ENCODE results near the gene CALML5.

Gene CALML5

DNA sequence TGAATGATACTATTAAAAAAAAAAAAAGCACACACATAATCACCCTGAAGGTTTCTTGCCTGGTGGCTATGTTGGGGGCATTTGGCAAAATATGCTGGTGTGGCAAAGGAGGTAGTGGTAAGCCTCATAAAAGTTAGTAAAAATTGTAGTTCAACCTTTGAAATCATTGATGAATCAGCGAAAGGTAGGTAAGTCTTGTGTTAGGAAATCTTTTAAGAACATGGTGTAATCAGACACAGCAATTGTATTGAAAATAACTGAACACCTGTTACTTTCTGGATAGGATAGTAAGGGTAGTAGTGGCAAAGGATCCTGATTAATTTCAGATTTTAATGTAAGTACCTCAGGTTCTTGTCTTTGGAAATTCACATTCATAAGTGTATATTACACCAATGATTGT, 40.9 kb downstream of the CALML5 start:
- no peak for DNase-seq (ENCODE audit: extremely low read depth, low read depth)
- TF ChIP-seq CTCF (IDR thresholded peaks at IDR 0.05; ENCODE audit: low read depth, low read length), result no peak

DNA sequence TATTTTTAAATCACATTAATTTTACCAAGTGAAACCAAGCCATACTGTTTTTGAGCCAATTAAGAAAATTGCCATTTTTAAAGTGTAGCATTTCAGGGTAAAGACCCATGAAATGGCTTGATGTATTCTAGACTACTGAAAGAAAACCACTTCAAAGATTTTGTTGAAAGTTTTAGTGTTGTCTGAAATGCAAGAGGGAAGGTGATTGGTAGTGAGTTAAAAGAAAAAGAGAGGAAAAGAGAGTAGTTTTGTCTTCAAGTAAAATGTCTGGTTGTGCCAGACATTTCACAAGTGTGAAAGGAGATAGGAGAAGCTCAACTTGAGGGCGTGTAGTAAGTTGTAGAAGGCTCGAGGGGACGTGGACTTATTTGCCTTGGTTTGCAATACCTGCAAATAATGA, 41.6 kb downstream of the CALML5 start:
- DNase-seq (ENCODE audit: extremely low read depth, low read depth), result no peak
- no peak for TF ChIP-seq CTCF (IDR thresholded peaks at IDR 0.05; ENCODE audit: low read depth, low read length)

- no peak for DNase-seq (ENCODE audit: extremely low read depth, low read depth)
- TF ChIP-seq CTCF (IDR thresholded peaks at IDR 0.05; ENCODE audit: low read depth, low read length), result no peak
Observed at GRCh38 chr10:5456563-5456962, 42.8 kb downstream of the CALML5 start.

GRCh38 chr10:5453749-5454489, 45.5 kb downstream of the CALML5 start:
- TF ChIP-seq CTCF (IDR thresholded peaks at IDR 0.05; ENCODE audit: low read depth, low read length), result no peak

DNA sequence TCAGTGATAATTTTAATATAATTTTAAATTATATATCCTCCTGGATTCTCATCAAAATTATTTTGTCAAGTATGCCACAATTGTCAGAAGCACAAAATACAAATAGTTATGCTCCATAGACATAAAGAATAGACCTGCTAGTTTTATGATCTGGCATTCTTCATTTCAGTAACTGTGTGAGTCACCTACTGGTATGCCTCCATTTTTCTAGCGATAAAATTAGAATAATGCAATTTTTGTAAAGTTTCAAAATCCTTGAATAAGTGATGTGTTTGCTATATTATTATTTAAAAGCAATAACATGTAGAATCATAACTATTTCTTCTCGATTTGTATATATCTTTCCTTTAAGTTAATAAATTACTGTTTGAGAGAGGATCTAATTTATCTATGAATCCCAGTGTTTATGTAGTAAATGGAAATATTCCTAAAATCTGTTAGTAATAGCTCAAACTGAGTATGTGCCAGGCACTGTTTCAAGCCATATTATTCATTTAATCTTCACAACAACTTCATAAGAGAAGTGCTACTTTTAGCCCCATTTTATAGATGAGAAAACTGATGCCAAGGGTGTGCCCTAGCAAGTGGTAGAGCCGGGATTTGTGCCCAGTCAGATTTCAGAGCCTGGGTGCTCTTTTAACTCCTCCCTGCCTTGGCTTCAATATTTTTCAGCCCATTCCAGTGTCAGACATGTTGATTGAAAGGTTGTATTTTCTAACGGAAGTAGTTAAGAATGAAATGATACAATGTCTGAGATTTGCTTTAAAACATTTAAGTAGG, 48.6 kb downstream of the CALML5 start:
- no peak for TF ChIP-seq CTCF (IDR thresholded peaks at IDR 0.05; ENCODE audit: low read depth, low read length)

More at GRCh38 chr10:5453749-5454489, 45.5 kb downstream of the CALML5 start:
- no peak for DNase-seq (ENCODE audit: extremely low read depth, low read depth)

GRCh38 chr10:5449823-5450222, 49.5 kb downstream of the CALML5 start:
- peak; percentile 7 for TF ChIP-seq CTCF (IDR thresholded peaks at IDR 0.05; ENCODE audit: low read depth, low read length)
- no peak for DNase-seq (ENCODE audit: extremely low read depth, low read depth)

More for the DNA sequence above, 48.6 kb downstream of the CALML5 start:
- DNase-seq (ENCODE audit: extremely low read depth, low read depth), result no peak

DNA sequence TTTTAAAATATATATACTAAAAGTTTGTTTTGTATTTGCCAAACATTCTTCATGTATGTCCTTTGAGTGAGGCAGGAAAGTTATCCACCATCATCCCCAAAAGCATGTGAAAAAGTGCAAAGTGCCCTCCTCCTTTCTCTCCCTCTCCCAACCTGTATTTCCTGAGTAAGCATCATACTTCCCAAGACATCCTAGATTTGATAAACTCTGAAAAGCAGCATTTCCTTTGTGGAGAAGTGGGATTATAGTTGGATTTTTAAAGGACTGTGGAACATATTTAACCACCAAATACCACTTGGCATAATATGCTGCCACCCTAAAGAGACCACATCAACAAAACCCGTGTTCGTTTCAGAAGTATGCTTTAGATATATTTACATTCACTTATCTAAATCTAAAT, 50.1 kb downstream of the CALML5 start:
- DNase-seq (ENCODE audit: extremely low read depth, low read depth), result no peak

More for the DNA sequence above, 50.1 kb downstream of the CALML5 start:
- TF ChIP-seq CTCF (IDR thresholded peaks at IDR 0.05; ENCODE audit: low read depth, low read length), result no peak
